AG09319 (cell line): ENCODE results near the gene PLD5.

ENCODE experiments used
- DNase-seq: peaks from one replicate; pipeline ENCODE4 v3.0.0-alpha.2; 2010; ENCODE audit warnings: low read depth; ENCODE audit errors: extremely low read depth
- TF ChIP-seq, protein P1 (sequence below): IDR thresholded peaks from 2 replicates; pipeline ENCODE4 v1.5.1; 2011; ENCODE audit warnings: low read depth, mild to moderate bottlenecking, inconsistent platforms, low read length, moderate library complexity

Gene PLD5

DNA sequence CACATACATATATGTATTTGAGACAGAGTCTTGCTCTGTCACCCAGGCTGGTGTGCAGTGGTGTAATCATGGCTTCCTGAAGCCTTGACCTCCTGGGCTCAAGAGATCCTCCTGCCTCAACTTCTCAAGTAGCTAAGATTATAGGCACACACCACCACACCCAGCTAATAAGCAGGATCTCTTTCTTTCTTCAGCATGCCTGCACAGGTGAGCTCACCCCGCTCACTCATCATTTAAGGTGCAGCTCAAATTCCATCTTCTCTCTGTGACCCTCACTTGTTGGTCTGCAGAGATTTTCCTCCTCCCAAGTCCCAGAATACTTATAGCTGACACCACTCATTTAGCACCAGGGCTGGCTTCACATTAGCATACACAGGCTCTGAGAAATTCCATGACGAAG is 316.5 kb downstream of the PLD5 start:
- DNase-seq = no peak

DNA sequence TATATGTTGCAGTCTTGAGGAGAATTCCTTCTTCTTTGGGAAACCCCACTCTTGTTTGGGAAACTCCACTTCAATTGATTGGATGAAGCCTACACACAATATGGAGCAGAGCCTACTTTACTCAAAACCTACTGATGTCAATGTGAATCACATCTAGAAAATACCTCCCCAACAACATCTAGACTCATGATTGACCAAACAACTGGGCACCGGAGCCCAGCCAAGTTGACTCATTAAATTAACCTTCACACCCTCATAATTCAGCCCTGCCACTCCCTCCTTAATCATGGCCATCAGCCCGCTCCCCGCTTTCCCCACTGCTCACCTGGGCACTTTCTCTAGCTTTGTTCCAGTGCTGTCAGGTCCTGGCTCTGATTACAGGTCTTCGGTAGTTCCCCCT is 317.5 kb downstream of the PLD5 start:
- TF ChIP-seq, protein P1, sequence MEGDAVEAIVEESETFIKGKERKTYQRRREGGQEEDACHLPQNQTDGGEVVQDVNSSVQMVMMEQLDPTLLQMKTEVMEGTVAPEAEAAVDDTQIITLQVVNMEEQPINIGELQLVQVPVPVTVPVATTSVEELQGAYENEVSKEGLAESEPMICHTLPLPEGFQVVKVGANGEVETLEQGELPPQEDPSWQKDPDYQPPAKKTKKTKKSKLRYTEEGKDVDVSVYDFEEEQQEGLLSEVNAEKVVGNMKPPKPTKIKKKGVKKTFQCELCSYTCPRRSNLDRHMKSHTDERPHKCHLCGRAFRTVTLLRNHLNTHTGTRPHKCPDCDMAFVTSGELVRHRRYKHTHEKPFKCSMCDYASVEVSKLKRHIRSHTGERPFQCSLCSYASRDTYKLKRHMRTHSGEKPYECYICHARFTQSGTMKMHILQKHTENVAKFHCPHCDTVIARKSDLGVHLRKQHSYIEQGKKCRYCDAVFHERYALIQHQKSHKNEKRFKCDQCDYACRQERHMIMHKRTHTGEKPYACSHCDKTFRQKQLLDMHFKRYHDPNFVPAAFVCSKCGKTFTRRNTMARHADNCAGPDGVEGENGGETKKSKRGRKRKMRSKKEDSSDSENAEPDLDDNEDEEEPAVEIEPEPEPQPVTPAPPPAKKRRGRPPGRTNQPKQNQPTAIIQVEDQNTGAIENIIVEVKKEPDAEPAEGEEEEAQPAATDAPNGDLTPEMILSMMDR = no peak
- no peak for DNase-seq

More for the DNA sequence above, 316.5 kb downstream of the PLD5 start:
- TF ChIP-seq, protein P1 = no peak

DNA sequence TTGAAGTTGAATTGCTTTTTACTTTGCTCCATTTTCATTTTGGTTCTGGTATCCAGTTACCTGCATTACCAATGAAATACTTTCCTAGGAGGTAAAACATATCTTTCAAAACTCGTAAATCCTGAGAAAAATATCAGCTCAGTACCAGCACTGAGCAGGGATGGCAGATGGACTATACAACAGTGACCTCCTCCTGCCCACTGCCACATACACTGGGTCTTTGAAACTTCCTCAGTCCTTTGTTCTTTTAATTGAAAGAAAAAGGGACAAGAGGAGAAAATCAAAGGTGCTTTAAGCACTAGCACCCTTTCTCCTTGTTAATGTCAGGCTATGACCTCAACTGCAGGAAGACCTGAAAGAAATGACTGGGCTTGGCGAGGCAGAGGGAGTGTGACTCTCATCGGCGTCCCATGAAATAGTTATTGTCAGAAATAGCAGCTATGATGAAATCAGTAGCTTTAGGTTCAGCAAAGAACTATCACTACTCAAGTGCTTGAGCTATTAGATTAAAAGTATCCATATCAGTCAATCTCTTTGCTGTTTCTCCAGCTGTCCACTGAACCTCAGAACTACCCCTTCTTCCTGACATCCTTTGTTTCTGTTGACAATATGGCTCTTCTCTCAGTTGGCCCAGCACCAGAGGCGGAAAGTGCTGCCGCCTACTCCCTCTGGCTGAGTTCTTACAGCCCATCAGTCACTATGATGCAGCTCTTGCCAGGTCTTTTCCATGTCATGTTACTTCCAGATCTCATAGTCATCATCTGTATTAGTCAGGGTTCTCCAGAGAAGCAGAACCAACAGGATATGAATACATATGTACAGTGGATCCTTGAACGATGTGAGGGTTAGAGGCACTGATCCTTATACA is 318.6 kb downstream of the PLD5 start:
- TF ChIP-seq, protein P1 = no peak
- no peak for DNase-seq

DNA sequence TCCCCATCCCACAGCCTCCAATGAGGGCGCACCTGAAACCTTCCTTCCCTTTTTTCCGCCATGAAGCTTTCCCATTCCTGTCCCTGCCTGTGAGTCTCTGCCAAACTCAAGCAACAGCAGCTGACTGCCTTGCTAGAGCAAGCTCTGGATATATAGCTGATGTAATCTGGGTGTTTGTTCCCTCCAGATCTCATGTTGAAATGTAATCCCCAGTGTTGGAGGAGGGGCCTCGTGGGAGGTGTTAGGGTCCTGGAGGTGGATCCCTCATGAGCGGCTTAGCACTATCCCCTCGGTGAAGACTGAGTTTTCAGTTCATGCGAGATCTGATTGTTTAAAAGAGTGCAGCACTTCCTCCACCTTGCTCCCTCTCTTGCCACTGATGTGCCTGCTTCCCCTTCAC is 321.2 kb downstream of the PLD5 start:
- TF ChIP-seq, protein P1 = no peak
- DNase-seq = no peak

DNA sequence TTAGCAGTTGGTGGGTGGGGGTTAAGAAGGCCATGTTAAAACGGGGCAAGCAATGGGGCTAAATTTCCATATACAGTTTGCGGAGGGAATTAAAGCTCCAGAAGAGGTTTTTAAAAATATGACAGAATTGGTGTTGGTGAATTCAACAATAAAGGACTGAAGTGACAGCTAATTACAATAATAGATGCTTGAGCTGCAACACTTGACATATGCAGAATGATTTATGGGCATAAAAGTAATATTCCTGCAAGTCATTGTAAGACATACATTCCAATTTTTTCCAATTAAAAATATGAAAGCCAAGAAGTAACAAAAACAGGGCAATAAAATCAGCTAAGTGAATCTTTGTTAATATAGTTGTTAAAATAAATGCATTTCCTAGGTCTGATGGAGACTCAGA is 323.4 kb downstream of the PLD5 start:
- no peak for DNase-seq
- TF ChIP-seq, protein P1 = no peak

DNA sequence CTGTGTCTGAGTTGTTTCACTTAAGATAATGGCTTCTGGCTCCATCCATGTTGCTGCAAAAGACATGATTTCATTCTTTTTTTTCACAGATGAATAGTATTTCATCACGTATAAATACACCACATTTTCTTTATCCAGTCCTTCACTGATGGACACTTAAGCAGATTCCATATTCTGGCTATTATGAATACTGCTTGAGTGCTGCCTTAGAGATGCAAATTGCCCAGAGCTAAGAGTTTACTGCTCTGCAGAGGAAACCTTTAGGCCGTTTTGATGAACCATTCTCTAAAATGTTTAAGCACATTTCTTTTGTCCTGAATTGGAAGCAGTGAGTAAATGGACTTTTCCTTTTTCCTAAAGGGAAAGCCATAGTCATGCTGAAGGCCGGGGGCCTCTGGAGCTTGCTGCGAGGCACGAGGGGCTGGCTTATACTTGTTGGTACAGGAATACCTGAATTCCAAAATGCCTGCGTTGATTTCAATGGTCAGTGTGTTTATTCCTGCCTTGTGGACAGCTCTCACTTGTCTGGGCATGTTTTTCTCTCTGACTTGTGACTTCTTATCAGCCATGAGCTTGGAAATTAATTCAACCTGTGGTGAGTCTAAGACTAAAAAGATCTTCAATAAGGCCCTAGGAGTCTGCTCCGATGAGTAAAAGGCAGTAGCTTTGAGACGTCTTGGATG is 324.6 kb downstream of the PLD5 start:
- DNase-seq = no peak
- TF ChIP-seq, protein P1 = no peak
